H1 (cell line): ENCODE measurements around the gene DGAT2.
"Not testable (repeated sequence)": the region's sequence is repeated elsewhere in the genome, so short reads cannot be mapped to it uniquely, and the experiment has no call there.

ENCODE experiments used
- CEBPB ChIP-seq: IDR thresholded peaks from 2 replicates; pipeline ENCODE4 v1.6.1; 2012; ENCODE audit warnings: low read depth, low read length
- CTCF ChIP-seq, 3 experiments: IDR thresholded peaks; 1 replicate in 2 of 3; 2 replicates in 1 of 3; pipeline versions ENCODE4 v1.5.1 to v1.6.1; 2011; ENCODE audit warnings: low read length in 3 of 3, mild to moderate bottlenecking in 3 of 3, inconsistent platforms in 2 of 3, low read depth in 1 of 3, moderate library complexity in 1 of 3; ENCODE audit not compliant: insufficient read depth in 1 of 3; ENCODE audit errors: control extremely low read depth in 1 of 3
- EP300 ChIP-seq, 2 experiments: IDR thresholded peaks; 1 replicate in 1 of 2; 2 replicates in 1 of 2; pipeline ENCODE4 v1.6.1; 2011 to 2012; ENCODE audit warnings: low read depth in 2 of 2, low read length in 2 of 2, mild to moderate bottlenecking in 2 of 2, borderline replicate concordance in 1 of 2, inconsistent platforms in 1 of 2, moderate library complexity in 1 of 2
- EZH2 ChIP-seq: fragments of 200-600 bp; sonication (generic); IDR thresholded peaks from 2 replicates; pipeline ENCODE4 v1.7.1; 2012; ENCODE audit warnings: low read depth, mild to moderate bottlenecking, moderate library complexity, low read length, inconsistent platforms; ENCODE audit not compliant: severe bottlenecking
- HDAC2 ChIP-seq, 2 experiments: fragments of 300-600 bp in 1 of 2; sonication (generic) in 1 of 2; IDR thresholded peaks; 2 replicates each; pipeline ENCODE4 v1.6.1; 2011 to 2012; ENCODE audit warnings: low read depth in 2 of 2, low read length in 2 of 2, mild to moderate bottlenecking in 2 of 2, moderate library complexity in 2 of 2, borderline replicate concordance in 1 of 2, inconsistent platforms in 1 of 2
- HDAC6 ChIP-seq: IDR thresholded peaks from one replicate; pipeline ENCODE4 v1.7.1; 2012; ENCODE audit warnings: low read depth, mild to moderate bottlenecking, inconsistent platforms, low read length, moderate library complexity
- MAFK ChIP-seq: IDR thresholded peaks from 2 replicates; pipeline ENCODE4 v1.6.1; 2012; ENCODE audit warnings: low read depth, mild to moderate bottlenecking, improper control_type of control experiment, low read length
- PHF8 ChIP-seq: fragments of 200-600 bp; sonication (generic); conservative IDR thresholded peaks from 2 replicates; pipeline ENCODE4 v1.7.1; 2012; ENCODE audit warnings: low read depth, mild to moderate bottlenecking, inconsistent platforms, low read length, moderate library complexity
- POLR2A ChIP-seq, 2 experiments: IDR thresholded peaks; 1 replicate in 1 of 2; 2 replicates in 1 of 2; pipeline ENCODE4 v1.6.1; 2011; ENCODE audit warnings: low read depth in 2 of 2, low read length in 2 of 2, mild to moderate bottlenecking in 2 of 2; ENCODE audit errors: control extremely low read depth in 1 of 2
- RFX5 ChIP-seq: IDR thresholded peaks from 2 replicates; pipeline ENCODE4 v1.6.1; 2011; ENCODE audit warnings: low read depth, low read length, improper control_type of control experiment, borderline replicate concordance
- RNF2 ChIP-seq: fragments of 200-900, 300-1000 bp; sonication (generic); IDR thresholded peaks from 2 replicates; pipeline ENCODE4 v1.7.1; 2016; ENCODE audit warnings: borderline replicate concordance, low read depth, mild to moderate bottlenecking, antibody characterized with exemption, low read length; ENCODE audit not compliant: poor library complexity, severe bottlenecking; ENCODE audit errors: missing control alignments
- USF2 ChIP-seq: IDR thresholded peaks from 2 replicates; pipeline ENCODE4 v1.6.1; 2011; ENCODE audit warnings: low read length, improper control_type of control experiment
- ZNF274 ChIP-seq: IDR thresholded peaks from 2 replicates; pipeline ENCODE4 v1.7.0; 2012; ENCODE audit warnings: low read length, borderline replicate concordance; ENCODE audit errors: extremely low read depth

- not testable (repeated sequence) for TF ChIP-seq HDAC2 (IDR thresholded peaks at IDR 0.05; ENCODE audit: borderline replicate concordance in 1 of 2, low read depth in 2 of 2, low read length in 2 of 2); USF2; RFX5; EZH2; MAFK; POLR2A (IDR thresholded peaks at IDR 0.05; ENCODE audit: control extremely low read depth in 1 of 2, low read depth in 2 of 2, low read length in 2 of 2); RNF2; CTCF (IDR thresholded peaks at IDR 0.05; ENCODE audit: control extremely low read depth in 1 of 3, insufficient read depth in 1 of 3, low read depth in 1 of 3, low read length in 3 of 3); EP300 (IDR thresholded peaks at IDR 0.05; ENCODE audit: borderline replicate concordance in 1 of 2, low read depth in 2 of 2, low read length in 2 of 2); ZNF274; CEBPB; HDAC6; PHF8
Observed at GRCh38 chr11:75754933-75755332, 13.6 kb upstream of the DGAT2 start.
